NCI-H524 treated with DMSO at 0.1 percent for 48 hours (cell line): Measurements from ENCODE around the gene BST2.

ENCODE experiments used
- DNase-seq: peaks from one replicate; lab custom pipeline; 2025; lab: John Stamatoyannopoulos, UW

Gene BST2

DNA sequence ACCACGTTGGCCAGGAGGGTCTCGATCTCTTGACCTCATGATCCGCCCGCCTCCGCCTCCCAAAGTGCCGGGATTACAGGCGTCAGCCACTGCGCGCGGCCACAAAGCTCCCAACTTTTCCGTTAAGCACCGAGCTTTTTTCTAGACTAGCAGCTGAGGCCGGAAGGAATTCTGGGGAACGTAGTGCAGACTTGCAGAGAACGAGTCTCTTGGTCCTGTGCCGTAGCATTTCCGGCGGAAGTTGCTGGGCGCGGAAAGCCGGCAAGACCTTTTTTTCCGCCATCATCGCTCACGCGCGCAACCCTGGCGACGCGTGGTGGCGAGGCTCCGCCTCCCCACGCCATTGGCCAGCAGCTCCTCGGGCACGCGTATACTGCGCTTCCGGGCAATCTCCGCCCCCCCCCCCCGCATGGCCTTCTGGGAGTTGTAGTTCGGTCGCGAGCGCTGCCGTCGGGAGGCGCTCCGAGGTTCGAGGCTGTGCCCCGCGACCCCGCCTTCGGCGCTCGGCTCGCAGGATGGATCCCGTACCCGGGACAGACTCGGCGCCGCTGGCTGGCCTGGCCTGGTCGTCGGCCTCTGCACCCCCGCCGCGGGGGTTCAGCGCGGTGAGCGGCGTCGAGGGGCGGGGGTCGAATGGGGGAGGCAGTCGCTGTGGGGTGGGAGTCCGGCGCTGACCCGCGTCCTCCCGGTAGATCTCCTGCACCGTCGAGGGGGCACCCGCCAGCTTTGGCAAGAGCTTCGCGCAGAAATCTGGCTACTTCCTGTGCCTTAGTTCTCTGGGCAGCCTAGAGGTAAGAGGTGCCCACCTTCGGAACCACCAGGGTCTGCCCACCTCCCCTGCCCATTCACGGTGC is 14.4 kb upstream of the BST2 start, which contains the start of gene MVB12A:
MVB12A (plus strand) TSS at position 427 of the 854 bp plus-strand sequence; CDS start at position 516, 89 bp downstream.
- DNase-seq, result peak; percentile 98

GRCh38 chr19:17419154-17419620 is 13.8 kb upstream of the BST2 start:
- DNase-seq, result no peak

- DNase-seq, result no peak
Measured at GRCh38 chr19:17418710-17419109, 13.3 kb upstream of the BST2 start.

DNA sequence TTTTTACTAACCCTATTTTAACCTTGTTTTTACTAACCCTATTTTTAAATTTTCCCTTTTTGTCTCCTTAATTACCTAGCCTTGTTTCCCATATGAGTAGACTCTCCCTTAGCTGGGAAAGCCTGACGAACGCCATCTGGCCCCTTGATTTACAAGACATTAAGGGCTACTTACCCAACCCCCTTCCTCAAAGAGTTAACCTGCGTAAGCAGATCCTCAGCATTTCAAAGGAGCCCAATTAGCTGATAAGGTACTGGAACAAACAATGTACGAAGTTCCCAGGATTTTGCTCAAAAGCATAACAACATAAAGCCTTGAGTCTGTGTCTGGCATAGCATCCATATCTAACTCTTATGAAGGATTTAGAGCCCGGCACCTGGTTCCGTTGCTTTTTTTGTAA is 9.7 kb upstream of the BST2 start:
- peak; percentile 82 for DNase-seq

- no peak for DNase-seq
Measured at GRCh38 chr19:17414097-17414496, 8.7 kb upstream of the BST2 start.

GRCh38 chr19:17411801-17412200 is 6.4 kb upstream of the BST2 start:
- no peak for DNase-seq

DNA sequence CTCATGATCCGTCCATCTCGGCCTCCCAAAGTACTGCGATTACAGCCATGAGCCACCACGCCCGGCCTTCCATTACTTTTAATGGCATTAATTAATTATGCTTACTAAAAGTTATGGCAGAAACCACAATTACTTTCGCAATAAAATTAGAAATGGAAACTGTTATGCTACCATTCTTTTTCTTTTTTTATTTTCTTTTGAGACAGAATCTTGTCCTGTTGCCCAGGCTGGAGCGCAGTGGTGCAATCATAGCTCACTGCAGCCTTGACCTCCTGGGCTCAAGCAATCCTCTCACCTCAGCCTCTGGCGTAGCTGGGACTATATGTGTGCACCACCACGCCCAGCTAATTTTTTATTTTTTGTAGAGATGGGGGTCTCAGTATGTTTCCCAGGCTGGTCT is 4.6 kb upstream of the BST2 start:
- no peak for DNase-seq

GRCh38 chr19:17406887-17407196 is 1.4 kb upstream of the BST2 start:
- DNase-seq, result no peak

GRCh38 chr19:17406046-17406886 is 836 bp upstream of the BST2 start:
- no peak for DNase-seq

- DNase-seq, result no peak
Measured at GRCh38 chr19:17404621-17405249, 695 bp downstream of the BST2 start.

GRCh38 chr19:17404015-17404414 is 1.4 kb downstream of the BST2 start:
- DNase-seq, result no peak

DNA sequence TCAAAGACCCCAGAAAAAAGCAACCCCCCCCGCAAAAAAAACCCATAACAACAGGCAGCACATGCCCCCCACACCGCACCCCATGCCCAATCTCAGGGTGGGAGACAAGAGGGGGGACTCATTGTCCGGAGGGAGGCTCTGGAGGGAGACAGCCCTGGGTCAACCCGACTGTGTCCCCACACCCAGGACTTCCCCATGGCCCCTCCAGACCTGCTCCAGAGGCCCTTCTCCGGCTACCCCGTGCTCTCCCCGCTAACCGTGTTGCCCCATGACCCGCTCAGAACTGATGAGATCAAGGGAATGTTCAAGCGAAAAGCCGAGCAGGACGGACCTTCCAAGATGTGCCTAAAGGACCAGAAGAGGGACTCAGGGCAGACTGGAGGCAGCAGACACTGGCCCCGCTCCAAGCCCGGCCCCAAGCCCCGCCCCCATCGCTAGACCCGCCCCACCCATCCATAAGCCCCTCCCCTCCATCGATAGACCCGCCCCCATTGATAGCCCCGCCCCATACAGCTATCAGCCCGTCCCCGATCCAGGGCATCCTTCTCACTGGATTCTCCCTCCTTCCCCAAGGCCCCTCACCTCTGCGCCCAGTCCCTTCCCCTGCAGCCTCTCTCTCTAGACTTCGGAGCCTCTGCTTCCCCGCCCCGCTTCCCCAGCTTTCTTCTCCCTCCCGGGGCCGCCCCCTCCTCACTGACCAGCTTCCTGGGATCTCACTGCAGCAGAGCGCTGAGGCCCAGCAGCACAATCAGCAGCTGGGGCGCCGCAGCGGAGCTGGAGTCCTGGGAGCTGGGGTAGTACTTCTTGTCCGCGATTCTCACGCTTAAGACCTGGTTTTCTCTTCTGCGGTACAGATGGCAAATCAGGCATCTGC is 2.2 kb downstream of the BST2 start:
- DNase-seq, result no peak

GRCh38 chr19:17401628-17402027 is 3.8 kb downstream of the BST2 start:
- no peak for DNase-seq

DNA sequence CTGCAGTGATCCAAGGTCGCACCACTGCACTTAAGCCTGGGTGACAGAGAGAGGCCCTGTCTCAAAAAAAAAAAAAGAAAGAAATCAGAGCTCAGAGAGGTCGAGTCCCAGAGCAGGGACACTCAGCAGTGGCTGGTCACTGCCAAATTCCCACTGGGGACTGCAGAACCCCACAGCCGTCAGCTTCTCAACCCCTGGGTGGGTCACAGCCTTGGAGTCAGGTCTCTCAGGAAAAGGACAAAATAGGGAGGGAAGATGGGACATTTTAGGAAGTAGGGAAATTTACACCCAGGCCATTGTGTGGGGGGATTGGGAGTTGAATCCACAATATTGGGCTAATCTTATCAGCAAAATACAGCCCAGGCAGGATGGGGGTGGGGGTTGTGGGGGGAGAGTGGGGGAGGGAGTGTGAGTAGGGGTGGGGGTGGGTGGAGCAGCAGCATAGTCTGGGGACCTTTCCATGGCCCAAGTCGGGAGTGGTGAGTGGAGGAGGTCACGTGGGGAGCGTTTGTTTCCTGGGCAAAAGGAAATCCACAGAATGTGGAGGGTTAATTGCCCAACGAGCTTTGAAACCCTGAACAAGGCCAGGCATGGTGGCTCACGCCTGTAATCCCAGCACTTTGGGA is 6.4 kb downstream of the BST2 start:
- DNase-seq, result no peak

GRCh38 chr19:17394891-17395415 is 10.5 kb downstream of the BST2 start:
- no peak for DNase-seq

- DNase-seq, result no peak
Measured at GRCh38 chr19:17393914-17394313, 11.5 kb downstream of the BST2 start, which contains the start of gene CCDC194. CCDC194 (minus strand) TSS chr19:17394196; CDS start chr19:17394158, 38 bp downstream.

GRCh38 chr19:17393002-17393401 is 12.4 kb downstream of the BST2 start:
- DNase-seq, result no peak

- DNase-seq, result no peak
Measured at GRCh38 chr19:17391371-17392151, 13.9 kb downstream of the BST2 start.

DNA sequence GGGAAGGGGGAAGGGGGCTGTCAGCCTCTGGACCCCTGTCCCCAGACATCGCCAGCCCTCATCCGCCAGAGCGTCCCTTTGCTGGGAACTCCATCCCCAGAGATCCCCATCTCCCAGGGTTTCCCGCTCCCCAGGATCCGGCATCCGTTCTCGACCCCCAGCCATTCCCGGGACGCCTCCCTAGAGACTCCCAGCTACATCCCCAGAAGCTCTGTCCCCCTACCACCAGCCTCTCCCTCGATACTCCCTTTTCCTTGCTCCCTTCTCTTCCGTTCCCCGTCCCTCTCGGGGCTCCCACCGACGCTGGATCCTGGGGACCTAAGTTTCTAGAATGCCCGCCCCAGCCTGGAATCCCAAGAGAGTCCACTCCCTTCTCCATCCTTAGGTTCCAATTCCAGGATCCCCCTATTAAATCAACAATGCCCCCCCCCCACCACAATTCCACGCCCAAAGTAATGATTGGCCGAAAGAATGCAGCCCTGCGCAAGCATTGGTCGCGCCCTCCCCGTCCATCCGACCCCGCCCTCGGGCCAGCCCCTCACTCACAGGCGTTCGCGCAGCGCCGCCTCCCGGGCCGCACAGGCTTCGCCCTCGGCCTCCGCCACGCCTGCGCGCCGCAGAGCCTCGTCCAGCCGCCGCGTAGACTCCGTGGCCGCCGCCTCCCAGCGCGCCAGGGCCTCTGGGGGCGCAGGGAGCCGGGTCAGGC is 14.6 kb downstream of the BST2 start:
- peak; percentile 54 for DNase-seq
